HG03139 (cell line): Measurements from ENCODE around the gene ZFYVE28.

Experiments
- ATAC-seq: cut with Tn5 transposase; IDR thresholded peaks from one replicate; pipeline ENCODE4 v1.9.1; 2021; ENCODE audit not compliant: unreplicated experiment

ZFYVE28 gene

GRCh38 chr4:2291705-2292645 is 126.5 kb downstream of the ZFYVE28 start:
- no peak for ATAC-seq

GRCh38 chr4:2290974-2291704 is 127.3 kb downstream of the ZFYVE28 start:
- no peak for ATAC-seq

- no peak for ATAC-seq
Measured at GRCh38 chr4:2290488-2290887, 128.0 kb downstream of the ZFYVE28 start.

- no peak for ATAC-seq
Measured at GRCh38 chr4:2289955-2290333, 128.5 kb downstream of the ZFYVE28 start.

GRCh38 chr4:2289311-2289954 is 129.0 kb downstream of the ZFYVE28 start:
- ATAC-seq, result no peak

- ATAC-seq, result no peak
Measured at GRCh38 chr4:2288051-2288541, 130.3 kb downstream of the ZFYVE28 start.

- ATAC-seq, result no peak
Measured at GRCh38 chr4:2287594-2287915, 130.9 kb downstream of the ZFYVE28 start.

GRCh38 chr4:2286904-2287593 is 131.4 kb downstream of the ZFYVE28 start:
- ATAC-seq, result no peak

GRCh38 chr4:2285613-2286381 is 132.6 kb downstream of the ZFYVE28 start:
- ATAC-seq, result no peak

GRCh38 chr4:2284934-2285612 is 133.4 kb downstream of the ZFYVE28 start:
- ATAC-seq, result no peak

- no peak for ATAC-seq
Measured at GRCh38 chr4:2284161-2284933, 134.1 kb downstream of the ZFYVE28 start.

GRCh38 chr4:2283199-2283711 is 135.2 kb downstream of the ZFYVE28 start:
- no peak for ATAC-seq

GRCh38 chr4:2281575-2282343 is 136.7 kb downstream of the ZFYVE28 start:
- peak; percentile 79 for ATAC-seq

- ATAC-seq, result no peak
Measured at GRCh38 chr4:2280531-2281300, 137.7 kb downstream of the ZFYVE28 start.

GRCh38 chr4:2277956-2278355 is 140.5 kb downstream of the ZFYVE28 start:
- no peak for ATAC-seq

- no peak for ATAC-seq
Measured at GRCh38 chr4:2276581-2277325, 141.7 kb downstream of the ZFYVE28 start.
